H9 (cell line): Measurements from ENCODE around the gene PIP5K1A. TPM values are rescaled to one million over a fixed set of nuclear protein-coding genes. Genes with fewer than 3 reads are reported as not detected.

Source experiments
- DNase-seq: peaks from one replicate; pipeline ENCODE4 v3.0.0-alpha.2; 2017
- H2AFZ ChIP-seq: one replicate; pipeline ENCODE4 v1.6.1; 2013; ENCODE audit warnings: mild to moderate bottlenecking, low read length, control low read depth, moderate library complexity
- H2AK5ac ChIP-seq: 2 replicates; pipeline ENCODE4 v1.6.1; 2013; ENCODE audit warnings: low read length, control low read depth, mixed read lengths; ENCODE audit not compliant: insufficient read length
- H2BK120ac ChIP-seq: one replicate; pipeline ENCODE4 v1.6.1; 2013; ENCODE audit warnings: low read depth, mild to moderate bottlenecking, low read length, control low read depth, inconsistent platforms; ENCODE audit not compliant: poor library complexity, severe bottlenecking
- H2BK12ac ChIP-seq: 2 replicates; pipeline ENCODE4 v1.6.1; 2013; ENCODE audit warnings: low read length, control low read depth, mixed read lengths, low read depth; ENCODE audit not compliant: insufficient read length
- H2BK15ac ChIP-seq: 2 replicates; pipeline ENCODE4 v1.6.1; 2013; ENCODE audit warnings: low read depth, low read length, control low read depth
- H2BK20ac ChIP-seq: one replicate; pipeline ENCODE4 v1.6.1; 2013; ENCODE audit warnings: low read depth, mild to moderate bottlenecking, low read length, control low read depth, inconsistent platforms; ENCODE audit not compliant: poor library complexity, severe bottlenecking
- H2BK5ac ChIP-seq: 2 replicates; pipeline ENCODE4 v1.6.1; 2013; ENCODE audit warnings: low read length, control low read depth, mixed read lengths; ENCODE audit not compliant: insufficient read length
- H3K14ac ChIP-seq: 2 replicates; pipeline ENCODE4 v1.6.1; 2013; ENCODE audit warnings: low read length, control low read depth; ENCODE audit not compliant: insufficient read depth
- H3K18ac ChIP-seq: 2 replicates; pipeline ENCODE4 v1.6.1; 2013; ENCODE audit warnings: low read depth, mild to moderate bottlenecking, mixed read lengths, low read length, control low read depth; ENCODE audit not compliant: insufficient read length
- H3K23ac ChIP-seq: 2 replicates; pipeline ENCODE4 v1.6.1; 2013; ENCODE audit warnings: low read length, control low read depth, mixed read lengths, low read depth; ENCODE audit not compliant: insufficient read length
- H3K23me2 ChIP-seq: 2 replicates; pipeline ENCODE4 v1.6.1; 2013; ENCODE audit warnings: low read depth, mild to moderate bottlenecking, mixed read lengths, low read length, control low read depth; ENCODE audit not compliant: insufficient read length, poor library complexity, severe bottlenecking
- H3K27ac ChIP-seq: 2 replicates; pipeline ENCODE4 v1.5.1; 2013; ENCODE audit warnings: low read length, control low read depth, mixed read lengths, low read depth; ENCODE audit not compliant: insufficient read length
- H3K27me3 ChIP-seq: 2 replicates; pipeline ENCODE4 v1.6.1; 2013; ENCODE audit warnings: low read length, control low read depth, inconsistent platforms; ENCODE audit not compliant: insufficient read depth
- H3K4ac ChIP-seq: 2 replicates; pipeline ENCODE4 v1.6.1; 2013; ENCODE audit warnings: low read depth, mild to moderate bottlenecking, control low read depth, inconsistent platforms, low read length, moderate library complexity
- H3K4me1 ChIP-seq: 2 replicates; pipeline ENCODE4 v1.6.1; 2013; ENCODE audit warnings: low read length, control low read depth, inconsistent platforms; ENCODE audit not compliant: insufficient read depth
- H3K4me2 ChIP-seq: 2 replicates; pipeline ENCODE4 v1.6.1; 2013; ENCODE audit warnings: low read length, control low read depth, mixed read lengths; ENCODE audit not compliant: insufficient read length, insufficient read depth
- H3K56ac ChIP-seq: 2 replicates; pipeline ENCODE4 v1.6.1; 2013; ENCODE audit warnings: low read depth, mild to moderate bottlenecking, mixed read lengths, low read length, control low read depth; ENCODE audit not compliant: insufficient read length
- H3K79me1 ChIP-seq: 2 replicates; pipeline ENCODE4 v1.6.1; 2013; ENCODE audit warnings: low read depth, mild to moderate bottlenecking, moderate library complexity, low read length, control low read depth, inconsistent platforms; ENCODE audit not compliant: insufficient read depth, poor library complexity, severe bottlenecking
- H3K79me2 ChIP-seq: 2 replicates; pipeline ENCODE4 v1.6.1; 2013; ENCODE audit warnings: low read length, control low read depth, inconsistent platforms; ENCODE audit not compliant: insufficient read depth
- H3K9ac ChIP-seq: 2 replicates; pipeline ENCODE4 v1.6.1; 2013; ENCODE audit warnings: low read length, control low read depth, mixed read lengths; ENCODE audit not compliant: insufficient read length; ENCODE audit errors: extremely low read depth
- H3K9me3 ChIP-seq: one replicate; pipeline ENCODE4 v1.6.1; 2013; ENCODE audit warnings: low read depth, low read length, inconsistent platforms; ENCODE audit not compliant: control insufficient read depth
- H3T11ph ChIP-seq: one replicate; pipeline ENCODE4 v1.6.1; 2013; ENCODE audit warnings: mild to moderate bottlenecking, low read length, control low read depth, inconsistent platforms
- H4K20me1 ChIP-seq: one replicate; pipeline ENCODE4 v1.6.1; 2013; ENCODE audit not compliant: control insufficient read depth, insufficient read length, insufficient read depth
- H4K5ac ChIP-seq: 2 replicates; pipeline ENCODE4 v1.6.1; 2013; ENCODE audit warnings: low read depth, mild to moderate bottlenecking, mixed read lengths, low read length, control low read depth; ENCODE audit not compliant: insufficient read length
- H4K8ac ChIP-seq: replicated peaks from 2 replicates; pipeline ENCODE4 v1.6.1; 2013; ENCODE audit warnings: low read length, control low read depth, mixed read lengths, low read depth; ENCODE audit not compliant: insufficient read length
- H4K91ac ChIP-seq: 2 replicates; pipeline ENCODE4 v1.6.1; 2013; ENCODE audit warnings: low read depth, mild to moderate bottlenecking, moderate library complexity, mixed read lengths, low read length, control low read depth; ENCODE audit not compliant: insufficient read length
- H3K27ac Mint-ChIP-seq, 3 experiments: 2 replicates in 2 of 3; 3 replicates in 1 of 3; pipeline ENCODE4 v1.8.0; 2020 to 2021; ENCODE audit warnings: mixed read lengths in 3 of 3, mild to moderate bottlenecking in 1 of 3, moderate library complexity in 1 of 3
- H3K27me3 Mint-ChIP-seq: 2 replicates; pipeline ENCODE4 v1.8.0; 2021; ENCODE audit warnings: low read depth, mild to moderate bottlenecking, moderate library complexity, mixed read lengths
- H3K36me3 Mint-ChIP-seq, 3 experiments: 2 replicates in 2 of 3; 3 replicates in 1 of 3; pipeline ENCODE4 v1.8.0; 2020 to 2021; ENCODE audit warnings: low read depth in 3 of 3, mixed read lengths in 3 of 3; ENCODE audit not compliant: insufficient read depth in 1 of 3
- H3K4me1 Mint-ChIP-seq, 2 experiments: 2 replicates each; pipeline ENCODE4 v1.8.0; 2020; ENCODE audit warnings: mixed read lengths in 2 of 2
- H3K4me3 Mint-ChIP-seq, 2 experiments: 2 replicates in 1 of 2; 3 replicates in 1 of 2; pipeline ENCODE4 v1.8.0; 2020 to 2021; ENCODE audit warnings: mild to moderate bottlenecking in 2 of 2, mixed read lengths in 2 of 2, moderate library complexity in 1 of 2
- H3K9me3 Mint-ChIP-seq, 2 experiments: 2 replicates in 1 of 2; 3 replicates in 1 of 2; pipeline ENCODE4 v1.8.0; 2020; ENCODE audit warnings: mild to moderate bottlenecking in 2 of 2, mixed read lengths in 2 of 2, moderate library complexity in 1 of 2
- CTCF ChIP-seq: fragments of 200-600 bp; sonication (generic); conservative IDR thresholded peaks from 3 replicates; pipeline ENCODE4 v1.8.0; 2021; ENCODE audit warnings: antibody characterized with exemption, mild to moderate bottlenecking
- WGBS: extraction: QIAGEN DNeasy Blood & Tissue Kit; methylation state at CpG from one replicate; pipeline ENCODE4 v1.1.7; 2013; ENCODE audit warnings: missing lambda C conversion rate, low lambda C conversion rate, mixed read lengths; ENCODE audit not compliant: insufficient read length; ENCODE audit errors: extremely low coverage; 5-methylcytosine and 5-hydroxymethylcytosine counted together
- total RNA-seq: library from RNA; stranded (reverse); gene quantifications from 2 replicates; pipeline ENCODE4 v1.2.1, GENCODE V29; 2021

The PIP5K1A gene
- total RNA-seq, 1 experiment from 2014 or later, result 94.6 TPM

- Histone ChIP-seq H3K79me2 (no peaks in the 10 kb centered on the region), H3K56ac (no peak overlapping the region), H4K20me1 (peaks cover 3% of the 10 kb centered on the region), H3K4me1 (peaks cover under 1% of the 10 kb centered on the region; the same call in 1 of the 2 replicates), H2BK15ac (no peak overlapping the region), H3K23ac (no peak overlapping the region), H3K23me2 (no peaks in the 10 kb centered on the region), H3K27me3 (no peaks in the 10 kb centered on the region), H3K14ac (no peak overlapping the region), H4K8ac (no peak overlapping the region), H3K9ac (no peak overlapping the region), H2BK120ac (no peak overlapping the region), H2AK5ac (no peak overlapping the region), H3K9me3 (no peaks in the 10 kb centered on the region), H2AFZ (no peak overlapping the region), H4K5ac (no peak overlapping the region), H3K4ac (no peak overlapping the region), H2BK12ac (no peak overlapping the region), H3K79me1 (no peaks in the 10 kb centered on the region), H3K27ac (no peak overlapping the region), H3K4me2 (no peak overlapping the region), H2BK5ac (no peak overlapping the region), H3T11ph (no peak overlapping the region), H4K91ac (no peak overlapping the region), H2BK20ac (no peak overlapping the region), H3K18ac (no peak overlapping the region)
- peak overlapping the region in 1 of 3 experiments; percentile 94; a peak in 3 of 7 replicates for H3K27ac Mint-ChIP-seq
- peaks cover 36 to 53% of the 10 kb centered on the region in 2 experiments for H3K4me1 Mint-ChIP-seq
- H3K9me3 Mint-ChIP-seq, result no peaks in the 10 kb centered on the region; a peak in 1 of 5 replicates
- H3K36me3 Mint-ChIP-seq, result peaks cover 54 to 86% (median 81%) of the 10 kb centered on the region in 3 experiments
- TF ChIP-seq CTCF, result no peak
- WGBS, result no CpG with 5 or more reads among the region's 21 CpGs
- no peak overlapping the region; a peak in 1 of 5 replicates for H3K4me3 Mint-ChIP-seq
- no peak for DNase-seq
- H3K27me3 Mint-ChIP-seq, result peaks cover 2% of the 10 kb centered on the region; the same call in 1 of the 2 replicates
These were observed 91.8 kb downstream of the PIP5K1A start for GRCh38 chr1:151289991-151290708.
